HT-29 (cell line): ENCODE measurements around the gene KRT77. TPM values are rescaled to one million over a fixed set of nuclear protein-coding genes. Genes with fewer than 3 reads are reported as not detected.
"Not testable (repeated sequence)": the region's sequence is repeated elsewhere in the genome, so short reads cannot be mapped to it uniquely, and the experiment has no call there.

Experiments used
- DNase-seq: peaks from one replicate; pipeline ENCODE4 v3.0.0-alpha.2; 2015; ENCODE audit warnings: low spot score
- total RNA-seq: library from RNA; depleted of rRNA; stranded (reverse); fragments of >200 nt; shearing (Covaris generic); gene quantifications from 2 replicates; pipeline ENCODE4 v1.2.3, GENCODE V29; 2014; rRNA removed

KRT77 gene
- total RNA-seq = not detected in 2 replicates

GRCh38 chr12:52703424-52703823 is at the start of gene KRT77:
TSS of gene KRT77 (minus strand) at chr12:52703524. CDS start at chr12:52703434, 90 bp downstream.
- no peak for DNase-seq

GRCh38 chr12:52752516-52752915 is 49.2 kb upstream of the KRT77 start:
- no peak for DNase-seq

GRCh38 chr12:52751795-52752194 is 48.5 kb upstream of the KRT77 start:
- DNase-seq = no peak

GRCh38 chr12:52750532-52750931 is 47.2 kb upstream of the KRT77 start:
- DNase-seq = not testable (repeated sequence)

GRCh38 chr12:52749827-52750226 is 46.5 kb upstream of the KRT77 start:
- DNase-seq = no peak

- no peak for DNase-seq
Observed at GRCh38 chr12:52748578-52748977, 45.3 kb upstream of the KRT77 start.

GRCh38 chr12:52745554-52745953 is 42.2 kb upstream of the KRT77 start:
- DNase-seq = no peak

GRCh38 chr12:52744493-52745156 is 41.3 kb upstream of the KRT77 start:
- DNase-seq = no peak

GRCh38 chr12:52742822-52743457 is 39.6 kb upstream of the KRT77 start:
- DNase-seq = no peak

- DNase-seq = no peak
Observed at GRCh38 chr12:52742196-52742580, 38.9 kb upstream of the KRT77 start.

GRCh38 chr12:52741375-52742195 is 38.3 kb upstream of the KRT77 start:
- peak; percentile 79 for DNase-seq

- DNase-seq = no peak
Observed at GRCh38 chr12:52740584-52740983, 37.3 kb upstream of the KRT77 start.

- DNase-seq = no peak
Observed at GRCh38 chr12:52739963-52740362, 36.6 kb upstream of the KRT77 start.

GRCh38 chr12:52735816-52736632 is 32.7 kb upstream of the KRT77 start:
- no peak for DNase-seq

GRCh38 chr12:52735106-52735505 is 31.8 kb upstream of the KRT77 start:
- no peak for DNase-seq

GRCh38 chr12:52730793-52731192 is 27.5 kb upstream of the KRT77 start:
- no peak for DNase-seq

GRCh38 chr12:52730383-52730782 is 27.1 kb upstream of the KRT77 start:
- DNase-seq = no peak

GRCh38 chr12:52729147-52729546 is 25.8 kb upstream of the KRT77 start:
- no peak for DNase-seq

- no peak for DNase-seq
Observed at GRCh38 chr12:52728374-52728773, 25.1 kb upstream of the KRT77 start.

- DNase-seq = no peak
Observed at GRCh38 chr12:52727037-52727436, 23.7 kb upstream of the KRT77 start.

GRCh38 chr12:52726451-52726850 is 23.1 kb upstream of the KRT77 start:
- no peak for DNase-seq

- DNase-seq = no peak
Observed at GRCh38 chr12:52724384-52724783, 21.1 kb upstream of the KRT77 start.
